ENCODE measurements around the gene HEY2. TPM values are rescaled to one million over a fixed set of nuclear protein-coding genes. Genes with fewer than 3 reads are reported as not detected.

The HEY2 gene
- total and polyA plus RNA-seq, 10 donors, result 0.59 to 3.7 (median 1.6) TPM

GRCh38 chr6:125790358-125791150 lies 41.1 kb downstream of the HEY2 start, which contains the start of gene NCOA7:
Gene NCOA7 (plus strand): TSS chr6:125790960. CDS start chr6:125815355, 24,395 bp downstream.
- no peaks in the 10 kb centered on the region for H3K27me3 ChIP-seq (replicated peaks in 1 of 7)
- H3K9me3 ChIP-seq, result no peaks in the 10 kb centered on the region
- WGBS, 5 donors, result 0 to 1% (median 0%) methylated on average over 7 to 100 of the region's 100 CpGs
- peak within 1 kb of the TSS; percentile 77 to 95 (median 89) for H3K4me3 ChIP-seq
- TF ChIP-seq POLR2A (IDR thresholded peaks at IDR 0.05), result peak; percentile 35 to 81 (median 44)
- TF ChIP-seq CTCF (IDR thresholded peaks at IDR 0.05 in 8 of 11, conservative IDR thresholded peaks at IDR 0.05 in 3 of 11), result peak in 2 of 11 experiments; percentile 9 to 42
- TF ChIP-seq POLR2AphosphoS5 (IDR thresholded peaks at IDR 0.05), result peak; percentile 91 to 95 (median 94)
- intact Hi-C loops (cut with DNase I; ENCODE audit: low total_unique reads), result no loop called here
- H3K36me3 ChIP-seq, result peaks cover 0 to 5% (median 0%) of the 10 kb centered on the region in 6 donors
- H3K27ac ChIP-seq, result peak within 1 kb of the TSS; percentile 91 to 98 (median 96)
- DNase-seq, result peak; percentile 97
- H3K4me1 ChIP-seq, result peaks cover 20 to 72% (median 62%) of the 10 kb centered on the region in 6 donors

GRCh38 chr6:125791151-125791819 lies 41.9 kb downstream of the HEY2 start:
- no peak for TF ChIP-seq POLR2AphosphoS5 (IDR thresholded peaks at IDR 0.05)
- TF ChIP-seq POLR2A (IDR thresholded peaks at IDR 0.05), result no peak
- TF ChIP-seq CTCF (IDR thresholded peaks at IDR 0.05 in 8 of 11, conservative IDR thresholded peaks at IDR 0.05 in 3 of 11), result peak in 10 of 11 experiments; percentile 15 to 58 (median 46)
- H3K4me3 ChIP-seq, result peak overlapping the region; percentile 77 to 95 (median 89)
- WGBS, 5 donors, result 0 to 1% (median 0%) methylated on average over 24 to 28 of the region's 28 CpGs
- peaks cover 0 to 5% (median 0%) of the 10 kb centered on the region in 6 donors for H3K36me3 ChIP-seq
- peaks cover 20 to 77% (median 67%) of the 10 kb centered on the region in 6 donors for H3K4me1 ChIP-seq
- no peaks in the 10 kb centered on the region for H3K9me3 ChIP-seq
- intact Hi-C loops (cut with DNase I; ENCODE audit: low total_unique reads), result no loop called here
- H3K27ac ChIP-seq, result peak overlapping the region; percentile 91 to 98 (median 96)
- DNase-seq, result peak; percentile 76
- no peaks in the 10 kb centered on the region for H3K27me3 ChIP-seq (replicated peaks in 1 of 7)

- no peaks in the 10 kb centered on the region for H3K27me3 ChIP-seq (replicated peaks in 1 of 7)
- peak overlapping the region in 7 of 8 donors; percentile 77 to 95 (median 89) for H3K4me3 ChIP-seq
- H3K27ac ChIP-seq, result peak overlapping the region in 7 of 8 donors; percentile 94 to 98 (median 97)
- peaks cover 0 to 5% (median 0%) of the 10 kb centered on the region in 6 donors for H3K36me3 ChIP-seq
- TF ChIP-seq POLR2A (IDR thresholded peaks at IDR 0.05) (no peak), POLR2AphosphoS5 (IDR thresholded peaks at IDR 0.05) (no peak), CTCF (IDR thresholded peaks at IDR 0.05 in 8 of 11, conservative IDR thresholded peaks at IDR 0.05 in 3 of 11) (no peak)
- DNase-seq, result no peak
- H3K9me3 ChIP-seq, result no peaks in the 10 kb centered on the region
- intact Hi-C loops (cut with DNase I; ENCODE audit: low total_unique reads), result no loop called here
- peaks cover 20 to 80% (median 68%) of the 10 kb centered on the region in 6 donors for H3K4me1 ChIP-seq
Measured at GRCh38 chr6:125791820-125792165, 42.4 kb downstream of the HEY2 start.
